Brain microvascular endothelial cell (primary cell): ENCODE measurements around the gene WFIKKN1.
A peak's percentile ranks its signal among the peaks of the same experiment; 100 is the strongest.

Source experiments
- DNase-seq: peaks from one replicate; pipeline ENCODE4 v3.0.0-alpha.2; 2020
- H3K27ac ChIP-seq: fragments of 250-450 bp; sonication (Bioruptor Pico); 2 replicates; pipeline ENCODE4 v1.5.1; 2020; ENCODE audit warnings: mild to moderate bottlenecking, moderate library complexity
- H3K27me3 ChIP-seq: fragments of 250-450 bp; sonication (Bioruptor Pico); replicated peaks from 2 replicates; pipeline ENCODE4 v1.5.1; 2020; ENCODE audit warnings: mild to moderate bottlenecking
- H3K36me3 ChIP-seq: fragments of 250-450 bp; sonication (Bioruptor Pico); replicated peaks from 2 replicates; pipeline ENCODE4 v1.5.1; 2020; ENCODE audit warnings: mild to moderate bottlenecking
- H3K4me3 ChIP-seq: 2 replicates; pipeline ENCODE4 v1.5.1; 2011; ENCODE audit warnings: low read depth, mild to moderate bottlenecking, control low read depth, low read length, moderate library complexity
- in situ Hi-C: cut with HindIII; loops from 2 replicates; pipeline ENCODE4 v1.10.0; 2017; ENCODE audit warnings: low sequenced_read_pairs, low pct_ligation_motif_present
- TF ChIP-seq, protein P1 (sequence below): IDR thresholded peaks from 2 replicates; pipeline ENCODE4 v1.5.1; 2011; ENCODE audit warnings: low read depth, mild to moderate bottlenecking, moderate library complexity, low read length, control low read depth, inconsistent platforms; ENCODE audit errors: missing control alignments

Gene WFIKKN1

GRCh38 chr16:631808-632358 is 1.1 kb downstream of the WFIKKN1 start:
- Histone ChIP-seq H3K4me3 (no peak overlapping the region), H3K27me3 (no peaks in the 10 kb centered on the region), H3K27ac (no peak overlapping the region), H3K36me3 (peaks cover 9% of the 10 kb centered on the region)
- in situ Hi-C loops = no loop called here
- TF ChIP-seq, protein P1, sequence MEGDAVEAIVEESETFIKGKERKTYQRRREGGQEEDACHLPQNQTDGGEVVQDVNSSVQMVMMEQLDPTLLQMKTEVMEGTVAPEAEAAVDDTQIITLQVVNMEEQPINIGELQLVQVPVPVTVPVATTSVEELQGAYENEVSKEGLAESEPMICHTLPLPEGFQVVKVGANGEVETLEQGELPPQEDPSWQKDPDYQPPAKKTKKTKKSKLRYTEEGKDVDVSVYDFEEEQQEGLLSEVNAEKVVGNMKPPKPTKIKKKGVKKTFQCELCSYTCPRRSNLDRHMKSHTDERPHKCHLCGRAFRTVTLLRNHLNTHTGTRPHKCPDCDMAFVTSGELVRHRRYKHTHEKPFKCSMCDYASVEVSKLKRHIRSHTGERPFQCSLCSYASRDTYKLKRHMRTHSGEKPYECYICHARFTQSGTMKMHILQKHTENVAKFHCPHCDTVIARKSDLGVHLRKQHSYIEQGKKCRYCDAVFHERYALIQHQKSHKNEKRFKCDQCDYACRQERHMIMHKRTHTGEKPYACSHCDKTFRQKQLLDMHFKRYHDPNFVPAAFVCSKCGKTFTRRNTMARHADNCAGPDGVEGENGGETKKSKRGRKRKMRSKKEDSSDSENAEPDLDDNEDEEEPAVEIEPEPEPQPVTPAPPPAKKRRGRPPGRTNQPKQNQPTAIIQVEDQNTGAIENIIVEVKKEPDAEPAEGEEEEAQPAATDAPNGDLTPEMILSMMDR = no peak
- no peak for DNase-seq

GRCh38 chr16:632486-633335 is 1.9 kb downstream of the WFIKKN1 start:
- Histone ChIP-seq H3K27ac (no peak overlapping the region), H3K4me3 (no peak overlapping the region), H3K36me3 (peaks cover 9% of the 10 kb centered on the region), H3K27me3 (no peaks in the 10 kb centered on the region)
- TF ChIP-seq, protein P1 = no peak
- DNase-seq = no peak
- in situ Hi-C loops = no loop called here

- H3K27me3 ChIP-seq = no peaks in the 10 kb centered on the region
- peaks cover 9% of the 10 kb centered on the region for H3K36me3 ChIP-seq
- H3K4me3 ChIP-seq = no peak overlapping the region
- in situ Hi-C loops = no loop called here
- TF ChIP-seq, protein P1 = no peak
- no peak for DNase-seq
- H3K27ac ChIP-seq = no peak overlapping the region
Measured at GRCh38 chr16:633336-634050, 2.7 kb downstream of the WFIKKN1 start.

GRCh38 chr16:634051-634670 is 3.4 kb downstream of the WFIKKN1 start:
- in situ Hi-C loops = no loop called here
- TF ChIP-seq, protein P1 = no peak
- Histone ChIP-seq H3K36me3 (peaks cover 9% of the 10 kb centered on the region), H3K4me3 (no peak overlapping the region), H3K27ac (no peak overlapping the region), H3K27me3 (no peaks in the 10 kb centered on the region)
- DNase-seq = no peak

DNA sequence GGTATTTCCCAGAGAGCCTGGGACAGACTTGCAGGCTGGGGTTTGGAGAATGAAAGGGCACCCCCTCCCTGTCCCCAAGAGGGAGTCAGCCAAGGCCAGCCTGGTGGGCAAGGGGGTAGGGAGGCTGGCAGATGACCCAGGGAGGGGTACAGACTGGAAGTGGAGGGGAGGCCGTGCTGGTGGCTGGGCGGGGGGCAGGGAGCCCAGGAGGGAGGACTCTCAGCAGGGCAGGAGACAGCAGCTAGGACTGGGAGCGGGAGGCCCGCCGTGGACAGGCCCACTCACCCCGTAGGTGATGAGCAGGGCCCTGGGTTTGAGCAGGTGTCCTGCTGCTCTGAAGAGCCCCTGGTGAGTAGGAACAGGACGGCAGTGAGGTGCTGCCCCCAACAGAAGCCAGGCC is 4.2 kb downstream of the WFIKKN1 start:
- Histone ChIP-seq H3K27ac (no peak overlapping the region), H3K36me3 (peaks cover 9% of the 10 kb centered on the region), H3K4me3 (peak overlapping the region; percentile 81), H3K27me3 (no peaks in the 10 kb centered on the region)
- DNase-seq = no peak
- TF ChIP-seq, protein P1 = no peak
- in situ Hi-C loops = no loop called here
